Activated CD4-positive, CD25-positive, alpha-beta regulatory T cell treated with anti-CD3 and anti-CD28 coated beads, Interleukin-2, amount 50 U/mL, for 16 hours (primary cell): ENCODE data around the gene ZBTB8OS.

Experiments used
- DNase-seq: peaks from one replicate; pipeline ENCODE4 v3.0.0-alpha.2; 2020; ENCODE audit warnings: low read depth, low spot score

ZBTB8OS gene

GRCh38 chr1:32611859-32612188 is 38.5 kb downstream of the ZBTB8OS start:
- no peak for DNase-seq

- no peak for DNase-seq
These were observed 41.2 kb downstream of the ZBTB8OS start for GRCh38 chr1:32609180-32609579.

- DNase-seq, result no peak
These were observed 43.6 kb downstream of the ZBTB8OS start for GRCh38 chr1:32606565-32607371.

DNA sequence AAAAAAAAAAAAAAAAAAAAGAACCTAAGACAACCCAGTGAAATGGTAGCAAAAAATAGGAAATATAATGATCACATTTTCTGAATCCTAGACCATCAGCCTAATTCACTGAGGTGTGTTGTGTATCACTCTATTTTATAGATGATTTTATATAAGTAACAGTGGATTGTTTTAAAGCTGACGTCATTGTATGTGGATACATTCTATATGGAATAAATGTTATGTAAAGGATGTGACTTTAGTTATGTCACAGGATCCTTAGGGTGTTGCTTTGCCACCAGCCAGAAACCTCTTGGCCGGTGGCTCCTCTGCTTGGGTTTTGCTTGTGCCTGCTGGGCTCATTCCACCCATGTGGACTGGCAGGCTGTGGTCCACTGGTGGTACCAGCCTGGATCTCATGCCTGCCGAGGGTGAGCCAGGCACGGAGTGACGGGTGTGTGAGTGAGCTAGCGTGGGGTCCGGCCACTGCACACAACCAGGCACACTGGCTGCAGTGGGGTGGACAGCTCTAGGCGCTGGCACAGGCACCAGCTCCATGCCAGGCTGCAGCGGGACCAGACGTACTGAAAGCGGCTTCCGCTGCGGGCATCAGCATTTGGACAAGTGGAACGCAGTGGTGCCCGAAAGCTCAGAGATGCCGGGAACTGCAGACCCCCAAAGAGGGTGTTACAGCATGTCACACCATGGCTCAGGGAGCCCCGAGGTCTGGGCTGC is 44.5 kb downstream of the ZBTB8OS start:
- DNase-seq, result no peak

DNA sequence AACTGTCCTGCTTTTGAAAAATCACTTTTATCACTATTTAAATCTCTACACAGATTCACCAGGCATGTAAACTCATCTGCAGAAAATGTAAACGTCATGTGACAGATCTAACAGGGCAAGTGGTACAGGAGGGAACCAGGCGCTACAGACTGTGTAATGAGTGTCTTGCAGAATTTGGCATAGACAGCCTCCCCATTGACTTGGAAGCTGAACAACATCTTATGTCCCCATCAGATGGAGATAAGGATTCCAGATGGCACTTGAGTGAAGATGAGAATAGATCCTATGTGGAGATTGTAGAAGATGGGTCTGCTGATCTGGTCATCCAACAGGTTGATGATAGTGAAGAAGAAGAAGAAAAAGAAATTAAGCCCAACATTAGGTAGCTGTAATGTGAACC is 50.3 kb downstream of the ZBTB8OS start:
- DNase-seq, result no peak

DNA sequence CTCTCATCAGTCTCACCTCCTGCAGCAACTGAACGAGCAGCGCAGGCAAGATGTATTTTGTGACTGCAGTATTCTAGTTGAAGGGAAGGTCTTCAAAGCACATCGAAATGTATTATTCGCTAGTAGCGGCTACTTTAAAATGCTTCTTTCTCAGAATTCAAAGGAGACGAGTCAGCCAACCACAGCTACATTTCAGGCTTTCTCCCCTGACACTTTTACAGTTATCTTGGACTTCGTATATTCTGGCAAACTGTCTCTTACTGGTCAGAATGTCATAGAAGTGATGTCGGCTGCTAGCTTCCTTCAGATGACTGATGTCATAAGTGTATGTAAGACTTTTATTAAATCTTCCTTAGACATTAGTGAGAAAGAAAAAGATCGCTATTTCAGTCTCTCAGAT is 57.4 kb downstream of the ZBTB8OS start:
- DNase-seq, result no peak

DNA sequence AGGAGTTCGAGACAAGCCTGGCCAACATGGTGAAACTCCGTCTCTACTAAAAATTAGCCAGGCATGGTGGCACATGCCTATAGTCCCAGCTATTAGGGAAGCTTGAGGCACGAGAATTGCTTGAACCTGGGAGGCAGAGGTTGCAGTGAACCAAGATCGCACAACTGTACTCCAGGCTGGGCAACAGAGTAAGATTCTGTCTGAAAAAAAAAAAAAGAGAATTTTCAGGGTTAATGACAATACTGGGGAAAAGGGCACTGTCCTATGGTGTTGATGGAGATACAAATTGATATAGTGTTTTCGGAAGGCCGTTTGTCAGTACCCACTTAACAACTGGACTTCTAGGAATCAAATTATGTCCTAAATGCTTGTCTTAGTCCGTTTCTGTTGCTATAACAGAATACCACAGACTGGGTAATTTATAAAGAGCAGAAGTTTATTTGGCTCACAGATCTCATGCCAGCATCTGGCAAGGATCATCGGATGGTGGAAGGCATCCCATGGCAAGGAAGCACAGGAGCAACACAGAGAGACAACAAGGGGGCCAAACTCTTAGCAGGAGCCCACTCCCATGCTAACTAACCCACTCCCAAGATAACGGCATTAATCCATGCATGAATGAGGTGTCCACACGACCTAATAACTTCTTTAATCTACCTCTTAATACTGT is 69.9 kb downstream of the ZBTB8OS start:
- no peak for DNase-seq
